T47D (cell line): ENCODE data around the gene ZNF823.

Experiments
- DNase-seq, 2 experiments: peaks; one replicate each; pipeline versions ENCODE4 v3.0.0 to v3.0.0-alpha.2; 2011 to 2012; ENCODE audit warnings: low read depth in 1 of 2, low spot score in 1 of 2
- JUND ChIP-seq: IDR thresholded peaks from 2 replicates; pipeline ENCODE4 v1.6.1; 2012; ENCODE audit warnings: low read depth
- in situ Hi-C: cut with HindIII; loops from 2 replicates; pipeline ENCODE4 v1.10.0; 2016; ENCODE audit warnings: low sequenced_read_pairs, low pct_unique_long_range_greater_than_20kb

The ZNF823 gene

DNA sequence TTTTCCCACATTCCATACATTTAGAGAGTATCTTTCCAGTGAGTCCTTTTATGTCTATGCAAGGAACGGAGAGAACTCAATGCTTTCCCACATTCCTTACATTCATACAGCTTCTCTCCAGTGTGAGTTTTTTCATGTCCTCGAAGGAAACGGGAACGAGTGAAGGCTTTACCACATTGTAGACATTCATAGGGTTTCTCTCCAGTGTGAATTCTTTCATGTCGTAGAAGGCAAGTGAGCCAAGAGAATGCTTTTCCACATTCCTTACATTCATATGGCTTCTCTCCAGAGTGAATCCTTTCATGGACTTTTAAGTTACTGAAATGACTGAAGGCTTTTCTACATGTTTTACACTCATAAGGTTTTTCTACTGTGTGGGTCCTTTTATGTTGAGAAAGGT is 17.1 kb downstream of the ZNF823 start:
- in situ Hi-C loops: no loop called here
- no peak for DNase-seq
- no peak for TF ChIP-seq JUND

DNA sequence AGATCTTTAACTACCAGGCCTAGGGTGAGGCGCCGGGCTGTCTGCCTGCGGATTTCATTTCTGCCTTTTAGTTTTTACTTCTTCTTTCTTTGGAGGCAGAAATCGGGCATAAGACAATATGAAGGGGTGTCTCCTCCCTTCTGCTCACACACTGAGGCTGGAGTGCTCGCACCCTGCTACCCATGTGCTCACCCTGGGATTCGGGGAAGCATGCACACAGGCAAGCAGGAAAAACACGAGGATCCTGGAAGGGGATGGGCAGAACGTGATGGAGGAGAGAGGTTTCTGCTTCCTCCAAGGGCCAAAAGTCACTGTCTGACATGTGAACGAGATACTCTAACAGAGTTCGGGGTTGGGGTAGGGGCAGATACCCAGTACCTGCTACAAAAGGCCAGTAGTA is 28.4 kb downstream of the ZNF823 start:
- TF ChIP-seq JUND: no peak
- in situ Hi-C loops: no loop called here
- no peak for DNase-seq

DNA sequence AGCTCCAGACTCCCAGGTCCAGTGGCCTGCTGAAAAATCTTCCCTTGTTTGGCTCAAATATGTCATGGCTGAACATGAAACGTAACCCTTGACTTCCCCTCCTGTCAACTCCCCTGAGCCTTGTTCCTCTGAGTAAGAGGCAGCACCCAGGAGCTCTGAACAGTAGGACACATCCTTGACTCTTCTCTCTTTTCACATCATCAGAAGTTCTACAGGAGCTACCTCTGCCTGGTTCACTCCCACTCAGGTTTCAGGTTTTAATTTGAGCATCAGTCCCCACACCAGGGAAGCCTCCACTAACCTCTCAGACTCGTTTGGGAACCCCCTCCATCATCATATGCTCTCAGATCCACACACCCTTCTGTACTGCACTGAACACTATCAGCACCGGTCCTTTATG is 30.3 kb downstream of the ZNF823 start:
- no peak for DNase-seq
- no peak for TF ChIP-seq JUND
- in situ Hi-C loops: no loop called here

DNA sequence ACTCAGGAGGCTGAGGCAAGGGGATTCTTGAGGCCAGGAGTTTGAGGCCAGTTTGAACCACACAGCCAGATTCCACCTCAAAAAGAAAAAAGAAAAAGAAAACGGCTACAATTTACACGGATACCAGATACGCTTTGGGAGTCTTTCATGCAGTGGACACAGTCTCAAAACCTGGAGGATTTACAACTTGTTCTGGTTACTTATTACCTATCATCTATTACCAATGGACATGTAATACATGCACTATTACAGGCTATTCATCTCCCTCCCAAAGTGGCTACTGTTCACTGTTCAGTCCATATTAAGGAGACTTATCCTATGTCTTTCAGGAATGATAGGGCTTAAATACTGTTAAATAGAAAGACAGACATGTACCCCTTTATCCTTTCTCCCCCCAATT is 33.3 kb downstream of the ZNF823 start:
- TF ChIP-seq JUND: no peak
- in situ Hi-C loops: no loop called here
- DNase-seq: no peak

DNA sequence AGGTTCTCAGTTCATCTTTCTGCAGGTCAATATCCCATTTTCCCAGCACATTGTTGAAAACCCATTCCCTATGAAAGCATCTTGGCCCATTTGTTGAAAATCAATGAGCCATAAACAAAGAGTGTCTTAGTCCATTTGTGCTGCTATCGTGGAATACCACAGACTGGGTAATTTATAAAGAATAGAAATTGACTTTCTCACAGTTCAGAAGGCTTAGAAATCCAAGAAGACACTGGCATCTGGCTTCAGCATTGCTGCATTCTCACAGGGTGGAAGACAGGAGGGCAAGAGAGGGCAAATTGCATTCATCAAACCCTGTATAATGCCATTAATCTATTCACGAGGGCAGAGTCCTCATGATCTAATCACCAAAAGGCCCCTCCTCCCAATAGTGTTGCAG is 34.1 kb downstream of the ZNF823 start:
- in situ Hi-C loops: no loop called here
- DNase-seq: no peak
- TF ChIP-seq JUND: no peak

DNA sequence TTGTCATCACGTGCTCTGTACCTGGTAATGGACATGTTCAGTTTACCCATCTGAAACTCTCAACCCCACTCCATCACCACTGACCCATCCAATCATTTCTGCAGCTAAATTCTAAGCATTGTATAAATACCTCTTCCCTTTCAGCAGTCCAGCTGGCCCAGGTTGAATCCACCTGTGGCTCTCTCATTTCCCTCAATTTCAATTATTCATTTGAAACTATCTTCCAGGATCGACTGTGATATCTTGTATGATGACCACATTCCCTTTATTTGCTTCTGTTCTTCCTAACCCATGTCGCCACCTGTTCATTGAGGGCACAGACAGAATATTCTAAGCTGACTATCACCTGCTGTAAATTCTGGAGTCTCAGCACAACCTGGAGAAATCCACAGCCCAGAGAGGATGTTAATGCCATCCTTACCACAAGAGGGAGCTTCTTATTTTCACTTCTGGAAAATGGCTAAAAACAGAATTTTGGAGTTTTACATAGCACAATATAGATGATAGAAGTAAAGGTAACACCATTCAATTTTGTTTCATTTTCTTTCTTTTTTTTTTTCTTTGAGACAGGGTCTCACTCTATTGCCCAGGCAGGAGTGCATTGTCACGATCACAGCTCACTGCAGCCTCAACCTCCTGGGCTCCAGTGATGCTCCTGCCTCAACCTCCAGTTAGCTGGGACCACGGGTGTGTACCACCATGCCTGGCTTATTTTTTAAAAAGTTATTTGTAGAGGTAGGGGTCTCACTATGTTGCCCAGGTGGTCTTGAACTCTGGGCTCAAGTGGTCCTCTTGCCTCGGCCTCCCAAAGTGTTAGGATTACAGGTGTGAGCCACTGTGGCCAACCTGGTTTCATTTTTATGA is 38.6 kb downstream of the ZNF823 start:
- peak in 1 of 2 experiments; percentile 53 for DNase-seq
- no peak for TF ChIP-seq JUND
- in situ Hi-C loops: no loop called here

DNA sequence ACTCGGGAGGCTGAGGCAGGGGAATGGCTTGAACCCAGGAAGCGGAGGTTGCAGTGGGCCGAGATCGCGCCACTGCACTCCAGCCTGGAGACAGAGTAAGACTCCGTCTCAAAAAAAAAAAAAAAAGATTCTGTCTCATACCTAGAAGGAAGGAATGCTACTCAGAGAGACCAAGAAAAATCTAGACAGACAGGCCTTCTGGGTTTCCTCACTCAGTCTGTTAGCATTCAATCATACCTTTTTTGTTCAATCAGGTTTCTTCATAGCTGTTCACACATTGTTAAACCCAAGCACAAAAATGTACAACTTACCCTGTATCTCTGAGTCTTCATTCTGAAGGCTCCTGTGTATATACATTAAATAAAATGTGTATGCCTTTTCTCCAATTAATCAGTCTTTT is 40.5 kb downstream of the ZNF823 start:
- no peak for TF ChIP-seq JUND
- DNase-seq: no peak

DNA sequence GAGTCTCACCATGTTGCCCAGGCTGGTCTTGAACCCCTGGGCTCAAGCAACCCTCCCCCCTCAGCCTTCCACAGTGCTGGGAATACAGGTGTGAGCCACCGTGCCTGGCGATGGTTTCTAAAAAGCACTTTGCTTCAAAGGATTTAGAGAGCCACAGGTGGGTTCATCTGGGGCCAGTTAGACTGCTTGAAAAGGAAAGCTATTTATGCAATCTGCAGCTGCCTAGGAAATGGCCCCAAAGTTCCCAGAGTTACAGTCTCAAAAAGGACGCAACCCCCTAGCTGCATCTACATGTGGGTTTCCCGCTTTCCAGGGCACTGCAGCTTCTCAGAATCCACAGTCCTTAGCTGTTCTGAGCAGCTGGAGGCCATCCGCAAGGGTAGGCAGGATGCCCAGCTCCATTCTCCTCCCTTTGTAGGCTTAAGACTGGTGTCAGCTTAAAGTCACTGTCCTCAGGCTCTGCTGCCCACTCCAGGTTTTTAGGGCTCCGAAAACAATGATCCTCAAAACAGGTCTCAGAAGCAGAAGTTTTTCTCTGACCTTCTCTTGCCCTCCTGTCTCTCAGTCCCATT is 41.4 kb downstream of the ZNF823 start:
- no peak for DNase-seq

More for the DNA sequence above, 40.5 kb downstream of the ZNF823 start:
- in situ Hi-C loops: no loop called here

DNA sequence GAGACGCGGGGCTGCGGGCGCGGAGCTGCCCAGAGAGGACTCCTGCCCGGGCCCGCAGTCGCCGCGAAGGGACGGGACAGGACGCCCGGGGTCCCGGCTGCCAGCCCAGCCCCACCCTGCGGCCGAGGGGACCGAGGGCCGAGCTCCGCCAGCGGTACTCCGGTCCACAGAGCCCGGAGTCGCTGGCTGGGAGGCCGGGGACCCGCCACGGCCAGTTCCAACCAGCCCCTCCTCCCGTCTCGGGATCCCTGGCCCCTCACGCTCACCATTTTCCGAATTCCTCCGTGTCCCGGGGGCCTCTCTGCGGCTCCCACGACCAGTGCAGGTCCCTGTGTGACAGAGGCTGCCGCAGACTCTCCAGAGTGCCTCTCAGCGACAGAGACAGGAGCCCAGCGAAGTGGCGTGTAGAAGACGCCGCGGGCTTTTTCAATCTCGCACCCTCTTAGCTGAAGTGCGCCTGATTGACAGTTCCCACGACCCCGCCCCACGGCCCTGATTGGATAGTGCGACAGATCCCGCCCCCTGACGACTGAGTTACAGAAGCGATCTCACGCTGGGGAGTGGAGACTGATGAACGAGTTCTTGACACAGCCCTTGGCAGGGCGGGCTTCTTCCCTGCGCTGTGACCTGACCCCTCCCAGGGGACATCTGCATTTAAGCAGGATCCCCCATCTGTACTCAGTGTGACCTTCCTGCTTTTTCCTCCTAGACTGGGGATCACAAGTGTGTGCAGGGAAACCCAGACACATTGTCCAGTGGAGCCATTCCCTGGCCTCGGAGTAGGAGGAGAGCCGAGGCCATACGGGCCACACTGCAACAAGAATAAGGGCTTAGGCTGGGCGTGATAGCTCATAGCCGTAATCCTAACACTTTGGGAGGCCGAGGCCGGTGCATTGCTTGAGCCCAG is 44.0 kb downstream of the ZNF823 start:
- TF ChIP-seq JUND: no peak
- in situ Hi-C loops: no loop called here

More for the DNA sequence above, 41.4 kb downstream of the ZNF823 start:
- in situ Hi-C loops: no loop called here
- no peak for TF ChIP-seq JUND

DNA sequence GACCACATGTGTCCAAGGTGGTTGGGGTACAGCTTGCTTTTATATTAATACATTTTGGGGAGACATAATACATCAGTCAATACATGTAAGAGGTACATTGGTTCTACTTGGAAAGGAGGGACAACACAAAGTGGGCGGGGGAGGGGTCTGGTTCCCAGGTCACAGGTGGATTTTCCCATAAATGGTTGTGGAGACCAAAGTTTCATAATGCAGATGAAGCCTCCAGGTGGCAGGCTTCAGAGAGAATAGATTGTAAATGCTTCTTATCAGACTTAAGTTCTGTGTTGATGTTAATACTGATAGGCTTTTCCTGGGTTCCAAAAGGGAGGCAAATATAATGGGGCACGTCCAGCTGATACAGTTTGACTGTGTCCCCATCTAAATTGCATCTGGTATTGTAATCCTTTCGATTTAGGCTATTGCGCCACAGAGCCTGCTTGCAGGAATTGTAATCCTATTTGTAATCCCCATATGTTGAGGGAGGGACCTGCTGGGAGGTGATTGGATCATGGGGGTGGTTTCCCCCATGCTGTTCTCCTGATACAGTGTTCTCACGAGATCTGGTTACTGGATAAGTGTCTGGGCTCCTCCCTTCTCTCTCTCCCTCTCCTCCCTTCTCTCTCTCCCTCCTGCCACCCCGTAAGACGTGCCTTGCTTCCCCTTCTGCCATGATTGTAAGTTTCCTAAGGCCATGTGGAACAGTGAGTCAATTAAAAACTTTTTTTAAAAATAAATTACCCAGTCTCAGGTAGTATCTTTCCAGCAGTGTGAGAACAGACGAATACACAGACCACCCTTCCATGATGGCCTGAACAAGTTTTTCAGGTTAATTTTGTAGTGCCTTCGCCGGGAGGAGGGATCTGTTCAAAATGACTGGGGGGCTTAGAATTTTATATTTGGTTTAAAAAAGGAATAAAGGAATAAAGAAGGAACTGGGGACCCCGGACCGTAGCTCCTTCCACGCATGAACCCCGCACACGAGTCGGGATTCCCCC is 44.9 kb downstream of the ZNF823 start:
- no peak for TF ChIP-seq JUND
- DNase-seq: peak in 1 of 2 experiments; percentile 33
- in situ Hi-C loops: no loop called here

More for the DNA sequence above, 44.0 kb downstream of the ZNF823 start:
- DNase-seq: peak; percentile 76 to 95

DNA sequence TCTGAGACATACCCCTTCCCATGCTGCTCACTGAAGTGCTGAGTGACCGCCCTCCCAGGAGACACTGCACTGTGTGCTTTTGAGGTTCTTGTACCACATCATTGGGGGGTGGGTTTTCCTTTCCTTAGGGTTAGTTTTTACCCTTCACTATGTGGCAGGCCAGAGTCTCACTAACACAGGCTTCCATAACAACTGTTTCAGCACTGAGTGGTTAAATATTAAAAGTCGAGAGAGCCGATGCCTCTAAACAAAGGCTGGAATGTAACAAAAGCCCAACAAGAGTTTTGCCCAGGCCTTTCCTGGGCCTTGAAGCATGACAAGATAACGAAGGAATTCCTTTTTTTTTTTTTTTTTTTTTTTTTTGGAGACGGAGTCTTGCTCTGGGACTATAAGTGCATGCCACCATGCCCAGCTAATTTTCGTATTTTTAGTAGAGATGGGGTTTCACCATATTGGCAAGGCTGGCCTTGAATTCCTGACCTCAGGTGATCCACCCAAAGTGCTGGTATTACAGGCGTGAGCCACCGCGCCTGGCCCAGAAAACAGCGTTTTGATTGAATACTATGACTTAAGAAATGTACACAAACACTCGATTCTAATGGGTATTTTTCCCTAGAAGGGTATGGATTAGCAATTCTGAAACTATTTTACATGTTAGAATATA is 46.5 kb downstream of the ZNF823 start:
- in situ Hi-C loops: no loop called here
- no peak for DNase-seq
- TF ChIP-seq JUND: no peak
